ENCODE data around the gene TNRC6A.

DNA sequence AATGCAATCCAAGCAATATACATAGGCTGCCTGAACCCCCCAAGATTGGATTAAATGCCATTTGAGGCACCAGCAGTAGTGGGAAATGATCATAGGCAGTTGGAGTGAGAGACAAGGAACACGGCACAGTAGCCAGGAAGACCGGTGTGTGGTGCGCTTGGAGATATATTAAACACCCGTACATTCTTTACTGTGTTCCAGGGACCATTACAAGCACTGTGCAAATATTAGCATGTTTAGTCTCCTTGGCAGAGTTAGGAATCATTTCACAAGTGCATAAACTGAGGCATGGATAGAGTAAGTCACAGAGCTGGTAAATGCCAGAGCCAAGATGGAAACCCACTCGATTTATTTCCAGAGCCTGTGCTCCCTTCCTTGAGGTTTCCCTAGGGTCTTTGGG is 31.1 kb upstream of the TNRC6A start:
- TF ChIP-seq, protein P1, sequence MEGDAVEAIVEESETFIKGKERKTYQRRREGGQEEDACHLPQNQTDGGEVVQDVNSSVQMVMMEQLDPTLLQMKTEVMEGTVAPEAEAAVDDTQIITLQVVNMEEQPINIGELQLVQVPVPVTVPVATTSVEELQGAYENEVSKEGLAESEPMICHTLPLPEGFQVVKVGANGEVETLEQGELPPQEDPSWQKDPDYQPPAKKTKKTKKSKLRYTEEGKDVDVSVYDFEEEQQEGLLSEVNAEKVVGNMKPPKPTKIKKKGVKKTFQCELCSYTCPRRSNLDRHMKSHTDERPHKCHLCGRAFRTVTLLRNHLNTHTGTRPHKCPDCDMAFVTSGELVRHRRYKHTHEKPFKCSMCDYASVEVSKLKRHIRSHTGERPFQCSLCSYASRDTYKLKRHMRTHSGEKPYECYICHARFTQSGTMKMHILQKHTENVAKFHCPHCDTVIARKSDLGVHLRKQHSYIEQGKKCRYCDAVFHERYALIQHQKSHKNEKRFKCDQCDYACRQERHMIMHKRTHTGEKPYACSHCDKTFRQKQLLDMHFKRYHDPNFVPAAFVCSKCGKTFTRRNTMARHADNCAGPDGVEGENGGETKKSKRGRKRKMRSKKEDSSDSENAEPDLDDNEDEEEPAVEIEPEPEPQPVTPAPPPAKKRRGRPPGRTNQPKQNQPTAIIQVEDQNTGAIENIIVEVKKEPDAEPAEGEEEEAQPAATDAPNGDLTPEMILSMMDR (IDR thresholded peaks at IDR 0.05), result no peak
- no peak for TF ChIP-seq POLR2A (IDR thresholded peaks at IDR 0.05)

Data from right lobe of liver (tissue), 4 donors.